ENCODE data around the gene SLC35D1. TPM values are rescaled to one million over a fixed set of nuclear protein-coding genes. Genes with fewer than 3 reads are reported as not detected.
A peak's percentile ranks its signal among the peaks of the same experiment; 100 is the strongest.

SLC35D1 gene
- total RNA-seq, 1 experiment from 2014 or later, result 7.7 TPM

DNA sequence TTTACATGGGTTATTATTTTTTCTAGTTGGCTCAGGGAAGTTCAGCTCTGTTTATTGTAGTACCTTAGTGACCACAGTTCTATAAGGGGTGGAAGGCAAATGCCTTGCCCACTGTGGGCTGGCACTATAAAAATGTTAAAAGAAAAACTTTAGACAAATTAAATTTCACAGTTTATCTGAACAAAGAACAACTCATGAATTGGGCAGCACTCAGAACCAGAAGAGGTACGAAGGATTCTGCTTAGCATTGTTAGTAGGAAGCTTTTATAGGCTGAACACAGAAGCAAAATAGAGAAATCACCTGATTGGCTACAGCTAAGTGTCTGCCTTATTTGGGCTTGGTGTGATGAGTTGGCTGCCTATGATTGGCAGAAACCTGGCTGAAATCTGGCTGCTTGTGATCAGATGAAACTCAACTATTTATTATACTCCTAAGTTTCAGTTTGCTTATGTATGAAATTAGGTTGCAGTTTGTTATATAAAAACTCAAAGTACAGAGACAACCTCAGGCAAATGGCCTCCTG, 35.8 kb upstream of the SLC35D1 start:
- no peaks in the 10 kb centered on the region for H3K27me3 ChIP-seq (replicated peaks; ENCODE audit: control insufficient read depth, insufficient read depth, low read length)
- no peak overlapping the region for H3K27ac Mint-ChIP-seq (ENCODE audit: unreplicated experiment)
- TF ChIP-seq, protein P1, sequence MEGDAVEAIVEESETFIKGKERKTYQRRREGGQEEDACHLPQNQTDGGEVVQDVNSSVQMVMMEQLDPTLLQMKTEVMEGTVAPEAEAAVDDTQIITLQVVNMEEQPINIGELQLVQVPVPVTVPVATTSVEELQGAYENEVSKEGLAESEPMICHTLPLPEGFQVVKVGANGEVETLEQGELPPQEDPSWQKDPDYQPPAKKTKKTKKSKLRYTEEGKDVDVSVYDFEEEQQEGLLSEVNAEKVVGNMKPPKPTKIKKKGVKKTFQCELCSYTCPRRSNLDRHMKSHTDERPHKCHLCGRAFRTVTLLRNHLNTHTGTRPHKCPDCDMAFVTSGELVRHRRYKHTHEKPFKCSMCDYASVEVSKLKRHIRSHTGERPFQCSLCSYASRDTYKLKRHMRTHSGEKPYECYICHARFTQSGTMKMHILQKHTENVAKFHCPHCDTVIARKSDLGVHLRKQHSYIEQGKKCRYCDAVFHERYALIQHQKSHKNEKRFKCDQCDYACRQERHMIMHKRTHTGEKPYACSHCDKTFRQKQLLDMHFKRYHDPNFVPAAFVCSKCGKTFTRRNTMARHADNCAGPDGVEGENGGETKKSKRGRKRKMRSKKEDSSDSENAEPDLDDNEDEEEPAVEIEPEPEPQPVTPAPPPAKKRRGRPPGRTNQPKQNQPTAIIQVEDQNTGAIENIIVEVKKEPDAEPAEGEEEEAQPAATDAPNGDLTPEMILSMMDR (IDR thresholded peaks at IDR 0.05; ENCODE audit: insufficient read depth in 1 of 2, low read depth in 1 of 2, low read length in 1 of 2, severe bottlenecking in 1 of 2, unreplicated experiment in 1 of 2), result no peak
- POLR2A ChIA-PET, result no interaction called here
- no peaks in the 10 kb centered on the region for H3K9me3 Mint-ChIP-seq (ENCODE audit: unreplicated experiment)
- BruUV-seq (replicated peaks), result no TSS peak
- H3K9me3 ChIP-seq, result no peaks in the 10 kb centered on the region
- H3K4me1 Mint-ChIP-seq (ENCODE audit: low read depth, unreplicated experiment), result no peaks in the 10 kb centered on the region
- no peak for DNase-seq
- H3K27me3 Mint-ChIP-seq (ENCODE audit: insufficient read depth, unreplicated experiment), result no peaks in the 10 kb centered on the region
- H3K4me1 ChIP-seq, result no peaks in the 10 kb centered on the region
- CTCF ChIA-PET, result interaction anchor here (0.7 kb wide), 1 partner anchor 95 kb away, joined by 3 read pairs; no protein-coding TSS in a partner anchor
- H3K36me3 ChIP-seq (ENCODE audit: control insufficient read depth, insufficient read depth, low read length), result no peaks in the 10 kb centered on the region
- H3K36me3 Mint-ChIP-seq (ENCODE audit: insufficient read depth, unreplicated experiment), result no peaks in the 10 kb centered on the region
- intact Hi-C loops (cut with micrococcal nuclease; ENCODE audit: unreplicated experiment), result no loop called here
- no peak overlapping the region for H3K4me3 ChIP-seq (ENCODE audit: low read depth, low read length)
- no peak overlapping the region for H3K4me3 Mint-ChIP-seq (ENCODE audit: unreplicated experiment)

DNA sequence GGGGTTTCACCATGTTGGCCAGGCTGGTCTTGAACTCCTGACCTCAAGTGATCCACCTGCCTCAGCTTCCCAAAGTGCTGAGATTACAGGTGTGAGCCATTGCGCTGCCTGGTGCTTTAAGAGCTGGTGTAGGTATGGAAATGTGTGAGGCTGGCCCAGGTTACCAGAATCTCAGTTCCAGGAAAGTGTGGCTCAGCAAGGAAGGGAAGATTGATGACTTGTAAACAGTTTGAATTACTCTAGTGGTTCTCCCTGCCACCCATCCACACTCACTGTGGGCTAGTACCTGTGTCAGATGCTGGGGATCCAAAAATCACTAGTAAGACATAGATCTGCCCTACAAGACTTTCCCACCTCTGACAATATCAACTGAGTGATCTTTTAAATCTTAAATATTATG, 34.5 kb upstream of the SLC35D1 start:
- Mint-ChIP-seq H3K27me3 (ENCODE audit: insufficient read depth, unreplicated experiment) (no peaks in the 10 kb centered on the region), H3K9me3 (ENCODE audit: unreplicated experiment) (no peaks in the 10 kb centered on the region), H3K36me3 (ENCODE audit: insufficient read depth, unreplicated experiment) (no peaks in the 10 kb centered on the region), H3K4me1 (ENCODE audit: low read depth, unreplicated experiment) (no peaks in the 10 kb centered on the region), H3K4me3 (ENCODE audit: unreplicated experiment) (no peak overlapping the region), H3K27ac (ENCODE audit: unreplicated experiment) (no peak overlapping the region)
- H3K36me3 ChIP-seq (ENCODE audit: control insufficient read depth, insufficient read depth, low read length), result no peaks in the 10 kb centered on the region
- H3K27me3 ChIP-seq (replicated peaks; ENCODE audit: control insufficient read depth, insufficient read depth, low read length), result no peaks in the 10 kb centered on the region
- CTCF ChIA-PET, result no interaction called here
- TF ChIP-seq, protein P1 (IDR thresholded peaks at IDR 0.05; ENCODE audit: insufficient read depth in 1 of 2, low read depth in 1 of 2, low read length in 1 of 2, severe bottlenecking in 1 of 2, unreplicated experiment in 1 of 2), result no peak
- no peak overlapping the region for H3K4me3 ChIP-seq (ENCODE audit: low read depth, low read length)
- intact Hi-C loops (cut with micrococcal nuclease; ENCODE audit: unreplicated experiment), result no loop called here
- POLR2A ChIA-PET, result no interaction called here
- no TSS peak for BruUV-seq (replicated peaks)
- no peaks in the 10 kb centered on the region for H3K9me3 ChIP-seq
- DNase-seq, result no peak
- no peaks in the 10 kb centered on the region for H3K4me1 ChIP-seq

DNA sequence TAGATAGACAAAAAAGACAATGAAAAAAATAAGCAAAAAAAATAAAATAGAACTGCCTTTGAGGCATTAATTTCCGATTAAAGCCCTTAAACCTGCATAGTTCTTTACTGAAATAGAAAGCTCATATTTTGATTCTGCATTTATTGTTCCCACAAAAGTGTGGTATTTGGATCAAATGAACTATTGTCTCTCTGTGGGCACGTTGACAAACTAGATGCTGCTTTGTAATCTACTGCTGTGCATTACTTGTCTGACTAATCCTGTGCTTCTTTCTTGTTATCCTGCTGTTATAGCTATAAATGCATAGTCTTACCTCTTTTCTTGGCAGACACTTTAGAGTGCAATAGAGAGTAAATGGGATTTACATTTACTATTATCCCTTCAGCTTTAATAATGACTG, 31.4 kb upstream of the SLC35D1 start:
- Histone ChIP-seq H3K4me1 (no peaks in the 10 kb centered on the region), H3K36me3 (ENCODE audit: control insufficient read depth, insufficient read depth, low read length) (no peaks in the 10 kb centered on the region), H3K9me3 (no peaks in the 10 kb centered on the region), H3K4me3 (ENCODE audit: low read depth, low read length) (no peak overlapping the region), H3K27me3 (replicated peaks; ENCODE audit: control insufficient read depth, insufficient read depth, low read length) (no peaks in the 10 kb centered on the region)
- no peaks in the 10 kb centered on the region for H3K27me3 Mint-ChIP-seq (ENCODE audit: insufficient read depth, unreplicated experiment)
- H3K4me1 Mint-ChIP-seq (ENCODE audit: low read depth, unreplicated experiment), result no peaks in the 10 kb centered on the region
- H3K4me3 Mint-ChIP-seq (ENCODE audit: unreplicated experiment), result peak overlapping the region; percentile 59
- intact Hi-C loops (cut with micrococcal nuclease; ENCODE audit: unreplicated experiment), result no loop called here
- DNase-seq, result no peak
- CTCF ChIA-PET, result no interaction called here
- BruUV-seq (replicated peaks), result no TSS peak
- H3K9me3 Mint-ChIP-seq (ENCODE audit: unreplicated experiment), result no peaks in the 10 kb centered on the region
- POLR2A ChIA-PET, result no interaction called here
- H3K27ac Mint-ChIP-seq (ENCODE audit: unreplicated experiment), result no peak overlapping the region
- TF ChIP-seq, protein P1 (IDR thresholded peaks at IDR 0.05; ENCODE audit: insufficient read depth in 1 of 2, low read depth in 1 of 2, low read length in 1 of 2, severe bottlenecking in 1 of 2, unreplicated experiment in 1 of 2), result no peak
- H3K36me3 Mint-ChIP-seq (ENCODE audit: insufficient read depth, unreplicated experiment), result no peaks in the 10 kb centered on the region

Measured in Caco-2 (cell line).